Prostate gland (tissue), 1 donor: ENCODE results near the gene PPP1R8.
"Not testable (repeated sequence)": the region's sequence is repeated elsewhere in the genome, so short reads cannot be mapped to it uniquely, and the experiment has no call there.

Experiments used
- POLR2A ChIP-seq: fragments of 450-650 bp; IDR thresholded peaks from one replicate; pipeline ENCODE4 v1.6.1; 2016; ENCODE audit warnings: antibody characterized with exemption, mild to moderate bottlenecking
- POLR2AphosphoS5 ChIP-seq: sonication (generic); formaldehyde crosslinking; IDR thresholded peaks from one replicate; pipeline ENCODE4 v1.6.1; 2017; ENCODE audit warnings: antibody characterized with exemption

GRCh38 chr1:27790270-27790669 lies 40.3 kb upstream of the PPP1R8 start:
- TF ChIP-seq POLR2A, POLR2AphosphoS5: not testable (repeated sequence)
